ENCODE measurements around the gene BSN.

The BSN gene

DNA sequence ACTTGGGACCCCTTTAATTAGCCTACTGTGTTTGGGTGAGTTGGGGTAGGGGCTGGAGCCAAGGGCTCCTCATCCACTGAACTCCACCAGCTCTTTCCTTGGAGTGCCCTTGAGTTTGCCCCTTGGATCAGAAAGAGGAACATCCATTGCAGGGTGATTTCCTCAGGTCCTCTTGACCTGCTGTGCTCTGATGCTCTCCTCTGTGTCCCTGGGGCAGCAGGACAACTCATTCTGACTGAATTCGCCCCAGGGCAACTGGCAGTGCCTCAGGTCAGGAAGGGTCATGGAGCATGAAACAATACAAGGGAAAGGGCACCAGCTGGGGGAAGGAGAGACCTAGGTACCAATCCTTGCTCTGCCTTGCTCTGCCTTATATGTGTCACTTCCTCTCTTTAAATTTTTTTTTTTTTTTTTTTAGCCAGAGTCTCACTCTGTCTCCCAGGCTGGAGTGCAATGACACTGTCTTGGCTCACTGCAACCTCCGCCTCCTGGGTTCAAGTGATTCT lies 47.8 kb downstream of the BSN start:
- Histone ChIP-seq H4K91ac (ENCODE audit: low read length) (no peak overlapping the region), H3K4me3 (ENCODE audit: insufficient read depth in 1 of 2, low read depth in 1 of 2, low read length in 2 of 2) (no peak overlapping the region), H3K4me2 (ENCODE audit: low read length, poor library complexity, severe bottlenecking) (no peak overlapping the region), H3K14ac (ENCODE audit: low read length in 2 of 2) (no peak overlapping the region), H3K9me3 (ENCODE audit: control insufficient read depth, low read length) (no peaks in the 10 kb centered on the region), H3K27ac (ENCODE audit: low read length, poor library complexity, severe bottlenecking) (no peak overlapping the region), H2BK15ac (ENCODE audit: low read depth, poor library complexity, severe bottlenecking) (no peak overlapping the region), H2BK120ac (ENCODE audit: low read depth, low read length) (no peak overlapping the region), H3K4ac (ENCODE audit: low read depth in 1 of 2, low read length in 2 of 2) (no peak overlapping the region), H3K4me1 (ENCODE audit: control insufficient read depth, insufficient read depth, low read depth, low read length) (peaks cover 2% of the 10 kb centered on the region), H2BK12ac (ENCODE audit: low read length in 2 of 2) (no peak overlapping the region), H2AFZ (ENCODE audit: low read depth, low read length) (no peak overlapping the region), H4K8ac (ENCODE audit: low read length) (no peak overlapping the region), H2AK5ac (ENCODE audit: low read length, severe bottlenecking) (no peak overlapping the region), H3K18ac (ENCODE audit: low read depth in 1 of 2, low read length in 2 of 2) (no peak overlapping the region), H3K36me3 (ENCODE audit: control insufficient read depth in 1 of 2, insufficient read depth in 2 of 2, low read depth in 1 of 2, low read length in 2 of 2) (no peaks in the 10 kb centered on the region), H3K79me1 (replicated peaks; ENCODE audit: low read length, poor library complexity, severe bottlenecking) (no peaks in the 10 kb centered on the region), H3K23ac (ENCODE audit: low read length in 2 of 2) (no peak overlapping the region), H3K27me3 (ENCODE audit: control insufficient read depth in 1 of 2, insufficient read depth in 1 of 2, low read length in 2 of 2) (no peaks in the 10 kb centered on the region), H2BK5ac (ENCODE audit: low read depth, low read length, poor library complexity, severe bottlenecking) (no peak overlapping the region), H3K9ac (ENCODE audit: low read length) (no peak overlapping the region)
- 89% methylated on average over 2 of the region's 2 CpGs for WGBS
- no peak for DNase-seq

GRCh38 chr3:49602877-49603411 lies 48.7 kb downstream of the BSN start:
- no peak overlapping the region for H3K14ac ChIP-seq (ENCODE audit: low read length in 2 of 2)
- 90% methylated on average over 5 of the region's 5 CpGs for WGBS
- H3K79me1 ChIP-seq (replicated peaks; ENCODE audit: low read length, poor library complexity, severe bottlenecking), result no peaks in the 10 kb centered on the region
- no peak overlapping the region for H3K18ac ChIP-seq (ENCODE audit: low read depth in 1 of 2, low read length in 2 of 2)
- DNase-seq, result no peak
- H3K36me3 ChIP-seq (ENCODE audit: control insufficient read depth in 1 of 2, insufficient read depth in 2 of 2, low read depth in 1 of 2, low read length in 2 of 2), result no peaks in the 10 kb centered on the region
- no peak overlapping the region for H3K9ac ChIP-seq (ENCODE audit: low read length)
- no peak overlapping the region for H4K91ac ChIP-seq (ENCODE audit: low read length)
- H3K4ac ChIP-seq (ENCODE audit: low read depth in 1 of 2, low read length in 2 of 2), result no peak overlapping the region
- no peaks in the 10 kb centered on the region for H3K27me3 ChIP-seq (ENCODE audit: control insufficient read depth in 1 of 2, insufficient read depth in 1 of 2, low read length in 2 of 2)
- no peak overlapping the region for H2BK15ac ChIP-seq (ENCODE audit: low read depth, poor library complexity, severe bottlenecking)
- H3K9me3 ChIP-seq (ENCODE audit: control insufficient read depth, low read length), result no peaks in the 10 kb centered on the region
- H3K4me1 ChIP-seq (ENCODE audit: control insufficient read depth, insufficient read depth, low read depth, low read length), result peaks cover 4% of the 10 kb centered on the region
- H2BK12ac ChIP-seq (ENCODE audit: low read length in 2 of 2), result no peak overlapping the region
- H3K4me2 ChIP-seq (ENCODE audit: low read length, poor library complexity, severe bottlenecking), result no peak overlapping the region
- H2AFZ ChIP-seq (ENCODE audit: low read depth, low read length), result no peak overlapping the region
- H3K23ac ChIP-seq (ENCODE audit: low read length in 2 of 2), result no peak overlapping the region
- H2BK120ac ChIP-seq (ENCODE audit: low read depth, low read length), result no peak overlapping the region
- H2AK5ac ChIP-seq (ENCODE audit: low read length, severe bottlenecking), result no peak overlapping the region
- no peak overlapping the region for H4K8ac ChIP-seq (ENCODE audit: low read length)
- no peak overlapping the region for H3K27ac ChIP-seq (ENCODE audit: low read length, poor library complexity, severe bottlenecking)
- no peak overlapping the region for H2BK5ac ChIP-seq (ENCODE audit: low read depth, low read length, poor library complexity, severe bottlenecking)
- no peak overlapping the region for H3K4me3 ChIP-seq (ENCODE audit: insufficient read depth in 1 of 2, low read depth in 1 of 2, low read length in 2 of 2)

DNA sequence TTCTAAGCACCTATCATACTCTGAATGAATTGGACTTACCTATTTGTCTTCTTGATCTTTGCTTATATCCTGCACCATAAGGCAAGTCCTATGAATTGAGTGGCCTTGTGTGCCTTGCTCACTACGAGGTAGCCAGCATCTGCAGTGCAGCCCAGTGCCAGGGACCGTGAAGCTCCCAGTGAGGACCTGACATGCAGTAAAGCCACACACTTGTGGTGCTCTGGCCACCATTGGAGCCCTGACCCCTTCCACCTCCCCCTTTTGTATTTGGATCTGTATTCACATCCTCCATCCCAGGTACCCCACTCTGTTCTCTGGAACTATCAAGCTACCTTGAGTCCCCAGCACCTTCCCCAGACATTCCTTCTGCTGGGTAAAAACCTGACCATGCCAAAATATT lies 52.1 kb downstream of the BSN start:
- Histone ChIP-seq H3K18ac (ENCODE audit: low read depth in 1 of 2, low read length in 2 of 2) (no peak overlapping the region), H3K4me2 (ENCODE audit: low read length, poor library complexity, severe bottlenecking) (no peak overlapping the region), H2AK5ac (ENCODE audit: low read length, severe bottlenecking) (no peak overlapping the region), H3K14ac (ENCODE audit: low read length in 2 of 2) (no peak overlapping the region), H3K9me3 (ENCODE audit: control insufficient read depth, low read length) (no peaks in the 10 kb centered on the region), H2AFZ (ENCODE audit: low read depth, low read length) (no peak overlapping the region), H3K4me1 (ENCODE audit: control insufficient read depth, insufficient read depth, low read depth, low read length) (peaks cover 7% of the 10 kb centered on the region), H4K8ac (ENCODE audit: low read length) (no peak overlapping the region), H3K4ac (ENCODE audit: low read depth in 1 of 2, low read length in 2 of 2) (no peak overlapping the region), H4K91ac (ENCODE audit: low read length) (no peak overlapping the region), H3K4me3 (ENCODE audit: insufficient read depth in 1 of 2, low read depth in 1 of 2, low read length in 2 of 2) (no peak overlapping the region), H2BK15ac (ENCODE audit: low read depth, poor library complexity, severe bottlenecking) (no peak overlapping the region), H3K9ac (ENCODE audit: low read length) (no peak overlapping the region), H3K27ac (ENCODE audit: low read length, poor library complexity, severe bottlenecking) (no peak overlapping the region), H2BK12ac (ENCODE audit: low read length in 2 of 2) (no peak overlapping the region), H3K23ac (ENCODE audit: low read length in 2 of 2) (no peak overlapping the region), H2BK5ac (ENCODE audit: low read depth, low read length, poor library complexity, severe bottlenecking) (no peak overlapping the region), H3K79me1 (replicated peaks; ENCODE audit: low read length, poor library complexity, severe bottlenecking) (no peaks in the 10 kb centered on the region), H3K36me3 (ENCODE audit: control insufficient read depth in 1 of 2, insufficient read depth in 2 of 2, low read depth in 1 of 2, low read length in 2 of 2) (no peaks in the 10 kb centered on the region), H3K27me3 (ENCODE audit: control insufficient read depth in 1 of 2, insufficient read depth in 1 of 2, low read length in 2 of 2) (no peaks in the 10 kb centered on the region), H2BK120ac (ENCODE audit: low read depth, low read length) (no peak overlapping the region)
- DNase-seq, result no peak
- 94% methylated on average over 2 of the region's 2 CpGs for WGBS

GRCh38 chr3:49607105-49607591 lies 52.9 kb downstream of the BSN start:
- no peak overlapping the region for H4K91ac ChIP-seq (ENCODE audit: low read length)
- H3K4ac ChIP-seq (ENCODE audit: low read depth in 1 of 2, low read length in 2 of 2), result no peak overlapping the region
- H3K27me3 ChIP-seq (ENCODE audit: control insufficient read depth in 1 of 2, insufficient read depth in 1 of 2, low read length in 2 of 2), result no peaks in the 10 kb centered on the region
- H3K4me3 ChIP-seq (ENCODE audit: insufficient read depth in 1 of 2, low read depth in 1 of 2, low read length in 2 of 2), result no peak overlapping the region
- no peak overlapping the region for H3K27ac ChIP-seq (ENCODE audit: low read length, poor library complexity, severe bottlenecking)
- no peak overlapping the region for H2AK5ac ChIP-seq (ENCODE audit: low read length, severe bottlenecking)
- no peak overlapping the region for H2BK5ac ChIP-seq (ENCODE audit: low read depth, low read length, poor library complexity, severe bottlenecking)
- H2AFZ ChIP-seq (ENCODE audit: low read depth, low read length), result no peak overlapping the region
- no peak for DNase-seq
- H3K9ac ChIP-seq (ENCODE audit: low read length), result no peak overlapping the region
- no peak overlapping the region for H3K18ac ChIP-seq (ENCODE audit: low read depth in 1 of 2, low read length in 2 of 2)
- no peak overlapping the region for H3K4me2 ChIP-seq (ENCODE audit: low read length, poor library complexity, severe bottlenecking)
- no peaks in the 10 kb centered on the region for H3K36me3 ChIP-seq (ENCODE audit: control insufficient read depth in 1 of 2, insufficient read depth in 2 of 2, low read depth in 1 of 2, low read length in 2 of 2)
- no peak overlapping the region for H2BK15ac ChIP-seq (ENCODE audit: low read depth, poor library complexity, severe bottlenecking)
- no peak overlapping the region for H3K14ac ChIP-seq (ENCODE audit: low read length in 2 of 2)
- no peak overlapping the region for H3K23ac ChIP-seq (ENCODE audit: low read length in 2 of 2)
- 75% methylated on average over 3 of the region's 3 CpGs for WGBS
- no peak overlapping the region for H2BK120ac ChIP-seq (ENCODE audit: low read depth, low read length)
- H3K9me3 ChIP-seq (ENCODE audit: control insufficient read depth, low read length), result no peaks in the 10 kb centered on the region
- no peaks in the 10 kb centered on the region for H3K79me1 ChIP-seq (replicated peaks; ENCODE audit: low read length, poor library complexity, severe bottlenecking)
- no peak overlapping the region for H2BK12ac ChIP-seq (ENCODE audit: low read length in 2 of 2)
- H4K8ac ChIP-seq (ENCODE audit: low read length), result no peak overlapping the region
- peaks cover 7% of the 10 kb centered on the region for H3K4me1 ChIP-seq (ENCODE audit: control insufficient read depth, insufficient read depth, low read depth, low read length)

Data from mesenchymal stem cell (in vitro differentiated cells and primary cell).